RWPE2 (cell line): Measurements from ENCODE around the gene TRAF3IP1.

Experiments
- ATAC-seq: fragments of 200-7000 bp; cut with Tn5 transposase; 3 replicates; pipeline ENCODE4 v1.9.1; 2021; ENCODE audit warnings: low read depth
- DNase-seq: peaks from one replicate; pipeline ENCODE4 v3.0.0-alpha.2; 2020; ENCODE audit warnings: low spot score
- H3K27ac ChIP-seq: fragments of 450-650 bp; 2 replicates; pipeline ENCODE4 v1.5.1; 2017; ENCODE audit warnings: mild to moderate bottlenecking; ENCODE audit not compliant: poor library complexity, severe bottlenecking
- H3K27me3 ChIP-seq: fragments of 250-450 bp; sonication (Bioruptor Pico); 2 replicates; pipeline ENCODE4 v1.5.1; 2021; ENCODE audit warnings: mild to moderate bottlenecking, moderate library complexity; ENCODE audit not compliant: insufficient read depth, poor library complexity, severe bottlenecking
- H3K36me3 ChIP-seq: fragments of 250-450 bp; sonication (Bioruptor Pico); 2 replicates; pipeline ENCODE4 v1.5.1; 2020; ENCODE audit warnings: low read depth, mild to moderate bottlenecking, moderate library complexity
- H3K4me1 ChIP-seq: fragments of 250-450 bp; sonication (Bioruptor Pico); 2 replicates; pipeline ENCODE4 v1.5.1; 2021; ENCODE audit warnings: mild to moderate bottlenecking, moderate library complexity; ENCODE audit not compliant: insufficient read depth, poor library complexity, severe bottlenecking
- H3K4me3 ChIP-seq: fragments of 250-450 bp; sonication (Bioruptor Pico); 2 replicates; pipeline ENCODE4 v1.5.1; 2021; ENCODE audit warnings: mild to moderate bottlenecking, moderate library complexity; ENCODE audit not compliant: severe bottlenecking
- H3K9me3 ChIP-seq: fragments of 250-450 bp; sonication (Bioruptor Pico); 2 replicates; pipeline ENCODE4 v1.5.1; 2021; ENCODE audit warnings: mild to moderate bottlenecking, moderate library complexity; ENCODE audit not compliant: severe bottlenecking
- TF ChIP-seq, protein P1 (sequence below): fragments of 450-650 bp; IDR thresholded peaks from one replicate; pipeline ENCODE4 v1.5.1; 2017; ENCODE audit warnings: mild to moderate bottlenecking, moderate library complexity; ENCODE audit not compliant: poor library complexity, severe bottlenecking

Gene TRAF3IP1

DNA sequence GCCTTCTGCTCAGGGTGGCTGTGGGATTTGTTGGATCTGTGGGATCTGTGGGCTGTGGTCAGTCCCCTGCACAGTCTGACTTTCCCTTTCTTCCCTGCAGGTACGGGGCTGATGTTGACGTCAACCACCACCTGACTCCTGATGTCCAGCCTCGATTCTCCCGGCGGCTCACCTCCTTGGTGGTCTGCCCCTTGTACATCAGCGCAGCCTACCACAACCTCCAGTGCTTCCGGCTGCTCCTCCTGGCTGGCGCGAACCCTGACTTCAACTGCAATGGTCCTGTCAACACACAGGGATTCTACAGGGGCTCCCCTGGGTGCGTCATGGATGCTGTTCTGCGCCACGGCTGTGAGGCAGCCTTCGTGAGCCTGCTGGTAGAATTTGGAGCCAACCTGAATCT is 123.9 kb downstream of the TRAF3IP1 start:
- H3K9me3 ChIP-seq = no peaks in the 10 kb centered on the region
- H3K27me3 ChIP-seq = no peaks in the 10 kb centered on the region
- no peak for ATAC-seq
- peaks cover 96% of the 10 kb centered on the region for H3K36me3 ChIP-seq
- DNase-seq = no peak
- peaks cover 38% of the 10 kb centered on the region for H3K4me1 ChIP-seq
- H3K27ac ChIP-seq = no peak overlapping the region
- no peak overlapping the region for H3K4me3 ChIP-seq
- TF ChIP-seq, protein P1, sequence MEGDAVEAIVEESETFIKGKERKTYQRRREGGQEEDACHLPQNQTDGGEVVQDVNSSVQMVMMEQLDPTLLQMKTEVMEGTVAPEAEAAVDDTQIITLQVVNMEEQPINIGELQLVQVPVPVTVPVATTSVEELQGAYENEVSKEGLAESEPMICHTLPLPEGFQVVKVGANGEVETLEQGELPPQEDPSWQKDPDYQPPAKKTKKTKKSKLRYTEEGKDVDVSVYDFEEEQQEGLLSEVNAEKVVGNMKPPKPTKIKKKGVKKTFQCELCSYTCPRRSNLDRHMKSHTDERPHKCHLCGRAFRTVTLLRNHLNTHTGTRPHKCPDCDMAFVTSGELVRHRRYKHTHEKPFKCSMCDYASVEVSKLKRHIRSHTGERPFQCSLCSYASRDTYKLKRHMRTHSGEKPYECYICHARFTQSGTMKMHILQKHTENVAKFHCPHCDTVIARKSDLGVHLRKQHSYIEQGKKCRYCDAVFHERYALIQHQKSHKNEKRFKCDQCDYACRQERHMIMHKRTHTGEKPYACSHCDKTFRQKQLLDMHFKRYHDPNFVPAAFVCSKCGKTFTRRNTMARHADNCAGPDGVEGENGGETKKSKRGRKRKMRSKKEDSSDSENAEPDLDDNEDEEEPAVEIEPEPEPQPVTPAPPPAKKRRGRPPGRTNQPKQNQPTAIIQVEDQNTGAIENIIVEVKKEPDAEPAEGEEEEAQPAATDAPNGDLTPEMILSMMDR = no peak

DNA sequence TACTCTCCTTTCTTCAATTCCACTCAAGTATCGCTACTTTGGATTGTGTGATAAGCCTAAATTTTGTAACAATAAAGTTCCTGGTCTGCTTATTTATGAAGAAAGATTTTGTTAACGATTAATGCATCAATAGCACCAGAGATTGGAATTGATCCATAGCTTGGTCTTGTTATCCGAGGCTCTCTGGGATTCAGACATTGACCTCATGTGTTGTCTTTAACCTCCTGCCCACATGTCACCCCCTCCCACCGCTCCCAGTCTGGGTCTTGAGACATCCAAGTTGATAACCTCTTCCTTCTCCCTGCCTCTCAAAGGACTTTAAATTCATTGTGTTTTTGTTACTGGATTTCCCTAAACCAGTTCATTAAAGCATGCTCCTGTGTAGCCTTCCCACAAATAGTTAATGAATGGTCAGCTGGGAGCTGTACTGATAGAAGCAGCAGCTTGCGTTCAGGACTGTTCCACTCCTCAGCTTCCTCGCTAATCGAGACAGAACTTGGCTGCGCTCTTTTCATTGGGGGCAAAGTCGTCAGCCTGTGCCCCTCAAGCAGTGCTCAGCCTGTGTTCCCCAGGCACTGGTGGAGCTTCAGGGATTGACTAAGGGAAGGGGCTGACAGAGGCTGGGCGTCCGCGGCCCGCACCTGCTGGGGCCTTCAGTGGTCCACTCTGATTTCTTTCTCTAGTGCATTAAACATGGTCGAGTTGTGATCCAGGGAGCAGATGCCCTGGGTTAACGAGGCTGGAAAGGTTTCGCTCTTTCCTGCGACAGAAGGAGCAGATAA is 125.3 kb downstream of the TRAF3IP1 start:
- no peak for ATAC-seq

DNA sequence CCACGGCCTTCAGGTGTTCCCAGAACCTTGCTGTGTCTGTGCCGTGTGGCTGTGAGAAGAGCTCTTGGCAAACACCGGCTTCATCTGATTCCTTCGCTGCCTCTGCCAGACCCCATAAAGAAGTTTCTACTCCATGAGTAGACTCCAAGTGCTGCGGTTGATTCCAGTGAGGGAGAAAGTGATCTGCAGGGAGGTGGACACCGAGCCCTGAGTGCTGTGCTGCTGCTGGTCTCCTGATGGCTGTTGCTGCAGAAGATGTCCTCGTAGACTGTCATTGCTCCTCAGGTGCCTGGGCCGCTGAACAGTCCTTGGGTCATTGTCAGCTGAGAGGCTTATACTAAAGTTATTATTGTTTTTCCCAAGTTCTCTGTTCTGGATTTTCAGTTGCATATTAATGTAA is 126.1 kb downstream of the TRAF3IP1 start:
- TF ChIP-seq, protein P1 = no peak
- DNase-seq (no peak), ATAC-seq (no peak)
- Histone ChIP-seq H3K27me3 (no peaks in the 10 kb centered on the region), H3K27ac (no peak overlapping the region), H3K4me3 (no peak overlapping the region), H3K36me3 (peaks cover 100% of the 10 kb centered on the region), H3K4me1 (peaks cover 20% of the 10 kb centered on the region), H3K9me3 (no peaks in the 10 kb centered on the region)

More for the DNA sequence above, 125.3 kb downstream of the TRAF3IP1 start:
- Histone ChIP-seq H3K4me3 (no peak overlapping the region), H3K27me3 (no peaks in the 10 kb centered on the region), H3K4me1 (peaks cover 28% of the 10 kb centered on the region), H3K36me3 (peaks cover 100% of the 10 kb centered on the region), H3K27ac (no peak overlapping the region), H3K9me3 (no peaks in the 10 kb centered on the region)
- TF ChIP-seq, protein P1 = no peak
- DNase-seq = no peak

DNA sequence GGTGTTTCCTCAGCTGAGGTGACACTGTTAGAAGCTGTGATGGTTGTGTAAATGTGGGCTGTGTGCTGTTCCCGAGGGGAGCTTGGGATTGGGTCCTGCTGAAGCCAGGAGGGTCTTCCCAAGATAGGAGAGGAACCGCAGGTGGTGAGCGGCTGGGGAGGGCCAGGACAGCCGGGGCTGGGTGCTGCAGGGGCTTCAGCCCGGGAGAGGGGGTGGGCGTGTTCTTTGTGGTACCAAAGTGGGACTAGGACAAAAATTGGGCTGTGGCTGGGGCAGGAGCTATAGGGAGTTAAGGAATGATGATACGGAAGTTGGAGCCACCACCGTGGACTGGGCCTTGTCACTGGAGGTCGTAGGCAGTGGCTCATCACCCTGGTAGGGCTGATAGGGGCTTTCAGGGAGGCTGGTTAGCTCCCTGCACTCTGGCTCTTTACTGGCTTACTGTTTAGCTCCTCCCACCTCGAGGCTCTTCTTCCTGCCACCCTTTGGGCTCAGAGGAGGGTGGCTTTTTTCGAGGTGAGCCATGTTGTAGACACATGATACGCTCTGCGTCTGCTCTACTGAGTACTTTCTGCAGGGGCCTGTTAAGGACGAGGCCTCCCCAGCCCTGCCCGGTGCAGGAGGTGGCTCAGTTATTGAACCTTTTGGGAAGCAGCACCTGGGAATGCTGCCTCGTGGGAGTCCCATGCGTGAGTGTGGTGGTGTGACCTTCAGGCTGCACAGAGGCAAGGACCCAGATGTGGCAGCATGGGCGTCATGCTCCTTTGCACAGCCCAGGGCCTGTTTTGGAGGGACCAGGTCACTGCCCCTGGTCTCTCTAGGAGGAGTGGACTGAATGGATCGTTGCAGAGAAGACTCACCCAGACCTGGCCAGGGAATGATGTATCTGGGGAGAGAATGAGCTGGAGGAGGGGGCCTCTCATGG is 128.0 kb downstream of the TRAF3IP1 start:
- Histone ChIP-seq H3K4me1 (peaks cover 1% of the 10 kb centered on the region), H3K27ac (peak overlapping the region; percentile 6), H3K27me3 (no peaks in the 10 kb centered on the region), H3K36me3 (peaks cover 95% of the 10 kb centered on the region), H3K4me3 (no peak overlapping the region), H3K9me3 (no peaks in the 10 kb centered on the region)
- TF ChIP-seq, protein P1 = no peak
- DNase-seq = no peak
- no peak for ATAC-seq
